ENCODE measurements around the gene TEX11. TPM values are rescaled to one million over a fixed set of nuclear protein-coding genes. Genes with fewer than 3 reads are reported as not detected.
"Not testable (repeated sequence)": the region's sequence is repeated elsewhere in the genome, so short reads cannot be mapped to it uniquely, and the experiment has no call there.

TEX11 gene
- total and polyA plus RNA-seq, 8 donors: 0.06 TPM; not detected in 7

GRCh38 chrX:70916754-70917153 is 8.2 kb upstream of the TEX11 start:
- H3K36me3 ChIP-seq: no peaks in the 10 kb centered on the region
- H3K27me3 ChIP-seq: no peaks in the 10 kb centered on the region
- TF ChIP-seq CTCF (IDR thresholded peaks at IDR 0.05): no peak
- H3K4me1 ChIP-seq: no peaks in the 10 kb centered on the region
- no peak overlapping the region for H3K27ac ChIP-seq
- DNase-seq (no peak), ATAC-seq (no peak)
- no peak overlapping the region for H3K4me3 ChIP-seq
- H3K9me3 ChIP-seq: no peaks in the 10 kb centered on the region
- intact Hi-C loops (cut with DNase I): no loop called here

GRCh38 chrX:70907900-70908299 is 611 bp downstream of the TEX11 start:
- ATAC-seq: no peak
- H3K36me3 ChIP-seq: no peaks in the 10 kb centered on the region
- no peak for TF ChIP-seq CTCF (IDR thresholded peaks at IDR 0.05)
- no peaks in the 10 kb centered on the region for H3K27me3 ChIP-seq
- intact Hi-C loops (cut with DNase I): no loop called here
- H3K27ac ChIP-seq: no peak overlapping the region
- H3K4me3 ChIP-seq: no peak overlapping the region
- H3K9me3 ChIP-seq: no peaks in the 10 kb centered on the region
- DNase-seq: no peak
- H3K4me1 ChIP-seq: no peaks in the 10 kb centered on the region

GRCh38 chrX:70901465-70901864 is 7.0 kb downstream of the TEX11 start:
- no peaks in the 10 kb centered on the region for H3K36me3 ChIP-seq
- no peak for TF ChIP-seq CTCF (IDR thresholded peaks at IDR 0.05)
- DNase-seq (no peak), ATAC-seq (no peak)
- intact Hi-C loops (cut with DNase I): no loop called here
- no peaks in the 10 kb centered on the region for H3K9me3 ChIP-seq
- no peaks in the 10 kb centered on the region for H3K4me1 ChIP-seq
- H3K27me3 ChIP-seq: no peaks in the 10 kb centered on the region
- H3K4me3 ChIP-seq: no peak overlapping the region
- no peak overlapping the region for H3K27ac ChIP-seq

GRCh38 chrX:70890441-70890840 is 18.1 kb downstream of the TEX11 start:
- H3K4me1 ChIP-seq; ATAC-seq; H3K4me3 ChIP-seq; H3K27ac ChIP-seq; intact Hi-C loops (cut with DNase I); H3K36me3 ChIP-seq; H3K9me3 ChIP-seq; DNase-seq; H3K27me3 ChIP-seq: not testable (repeated sequence)

GRCh38 chrX:70878902-70879301 is 29.6 kb downstream of the TEX11 start:
- no peak overlapping the region for H3K4me3 ChIP-seq
- no peaks in the 10 kb centered on the region for H3K36me3 ChIP-seq
- no peaks in the 10 kb centered on the region for H3K9me3 ChIP-seq
- no peaks in the 10 kb centered on the region for H3K4me1 ChIP-seq
- H3K27ac ChIP-seq: no peak overlapping the region
- no peak for TF ChIP-seq CTCF (IDR thresholded peaks at IDR 0.05)
- ATAC-seq: no peak
- intact Hi-C loops (cut with DNase I): no loop called here
- no peak for DNase-seq
- no peaks in the 10 kb centered on the region for H3K27me3 ChIP-seq

GRCh38 chrX:70852294-70852693 is 56.2 kb downstream of the TEX11 start:
- intact Hi-C loops (cut with DNase I): no loop called here
- H3K4me3 ChIP-seq: no peak overlapping the region

GRCh38 chrX:70844081-70844480 is 64.4 kb downstream of the TEX11 start:
- H3K36me3 ChIP-seq; H3K9me3 ChIP-seq; H3K27me3 ChIP-seq; DNase-seq; H3K4me3 ChIP-seq; intact Hi-C loops (cut with DNase I); ATAC-seq; H3K27ac ChIP-seq; H3K4me1 ChIP-seq: not testable (repeated sequence)

More at GRCh38 chrX:70852294-70852693, 56.2 kb downstream of the TEX11 start:
- ATAC-seq (no peak), DNase-seq (no peak)
- Histone ChIP-seq H3K27ac (no peak overlapping the region), H3K4me1 (no peaks in the 10 kb centered on the region), H3K9me3 (no peaks in the 10 kb centered on the region), H3K36me3 (no peaks in the 10 kb centered on the region), H3K27me3 (no peaks in the 10 kb centered on the region)
- TF ChIP-seq CTCF (IDR thresholded peaks at IDR 0.05): no peak

- H3K4me3 ChIP-seq; H3K4me1 ChIP-seq; H3K9me3 ChIP-seq; intact Hi-C loops (cut with DNase I); H3K27me3 ChIP-seq; ATAC-seq; DNase-seq; H3K36me3 ChIP-seq; H3K27ac ChIP-seq: not testable (repeated sequence)
Observed at GRCh38 chrX:70843620-70844019, 64.9 kb downstream of the TEX11 start.
